K562 treated with DMSO at 1 percent for 48 hours (cell line): Measurements from ENCODE around the gene OR5J2. TPM values are rescaled to one million over a fixed set of nuclear protein-coding genes. Genes with fewer than 3 reads are reported as not detected.

Experiments used
- total RNA-seq: library from RNA; unstranded; fragments of 300-600 nt; gene quantifications from 2 replicates; pipeline ENCODE4 v1.2.3, GENCODE V29; 2022; ENCODE audit warnings: low replicate concordance; ENCODE audit errors: extremely low read depth

OR5J2 gene
- not detected in 2 replicates for total RNA-seq

DNA sequence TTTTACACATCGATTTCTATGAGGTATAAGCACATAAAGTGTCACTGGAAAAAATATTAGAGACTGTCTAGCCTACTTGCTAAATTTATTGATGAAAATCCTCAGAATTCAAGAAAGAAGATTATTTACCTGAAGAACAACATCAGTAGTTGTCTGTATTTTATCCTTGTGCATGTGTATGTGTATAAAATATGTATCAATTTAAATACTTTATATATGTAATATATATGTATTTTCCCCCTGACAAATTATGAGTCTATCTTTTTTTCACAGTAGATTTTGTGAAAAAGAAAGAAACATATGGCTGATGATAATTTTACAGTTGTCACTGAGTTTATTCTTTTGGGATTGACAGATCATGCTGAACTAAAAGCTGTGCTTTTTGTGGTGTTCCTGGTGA, at the start of gene OR5J2:
TSS of gene OR5J2 (plus strand) at position 301 of the 400 bp plus-strand sequence. CDS start at position 301, 0 bp downstream.

DNA sequence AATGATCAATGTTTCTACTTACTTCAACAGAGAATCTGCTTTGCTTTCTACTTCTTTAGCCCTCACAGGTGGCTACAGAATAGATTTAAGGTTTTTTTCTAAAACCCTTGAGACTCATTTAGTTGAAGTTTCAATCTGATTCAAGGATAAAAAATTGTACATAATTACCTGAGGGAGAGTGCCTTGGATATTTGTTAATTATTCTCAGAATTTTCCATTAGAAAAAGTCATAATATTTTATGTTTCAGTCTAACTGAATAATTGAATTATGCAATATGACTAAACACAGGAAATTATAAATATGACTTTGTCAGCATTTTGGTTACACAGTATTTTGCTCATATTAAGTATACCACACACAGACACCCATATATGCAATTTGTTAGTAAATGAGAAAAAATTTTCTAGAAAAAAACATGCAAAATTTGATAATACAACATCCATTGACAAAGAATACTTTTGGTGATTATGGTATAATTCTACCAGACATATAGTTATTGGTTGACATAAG, 36.2 kb upstream of the OR5J2 start, which contains the start of gene OR8J3:
TSS of gene OR8J3 (minus strand) at position 51 of the 511 bp plus-strand sequence. CDS start 2,483 bp downstream, outside the sequence.

GRCh38 chr11:56160217-56160616, 16.2 kb upstream of the OR5J2 start, which contains the start of gene OR8K5:
TSS of gene OR8K5 (minus strand) at chr11:56160317. CDS start at chr11:56160317, 0 bp downstream.

Other genes starting within 250 kb of the OR5J2 start
- gene OR5I1, start 240.2 kb upstream of the OR5J2 start, total RNA-seq = not detected in 2 replicates
- not detected in 2 replicates for gene OR10AG1, start 206.7 kb upstream of the OR5J2 start, total RNA-seq
- gene OR5F1, start 182.0 kb upstream of the OR5J2 start, total RNA-seq = not detected in 2 replicates
- gene OR5AS1, start 149.0 kb upstream of the OR5J2 start, total RNA-seq = not detected in 2 replicates
- gene OR8I2, start 83.3 kb upstream of the OR5J2 start, total RNA-seq = not detected in 2 replicates
- gene OR8H2, start 72.9 kb upstream of the OR5J2 start, total RNA-seq = not detected in 2 replicates
- not detected in 2 replicates for gene OR8H3, start 54.2 kb upstream of the OR5J2 start, total RNA-seq
- gene OR8J3, start 36.4 kb upstream of the OR5J2 start, total RNA-seq = not detected in 2 replicates
- not detected in 2 replicates for gene OR8K5, start 16.3 kb upstream of the OR5J2 start, total RNA-seq
- not detected in 2 replicates for gene OR5T2, start 57.6 kb downstream of the OR5J2 start, total RNA-seq
- gene OR5T3, start 75.6 kb downstream of the OR5J2 start, total RNA-seq = not detected in 2 replicates
- not detected in 2 replicates for gene OR5T1, start 97.5 kb downstream of the OR5J2 start, total RNA-seq
- not detected in 2 replicates for gene OR8H1, start 115.6 kb downstream of the OR5J2 start, total RNA-seq
- not detected in 2 replicates for gene OR8K3, start 138.5 kb downstream of the OR5J2 start, total RNA-seq
- not detected in 2 replicates for gene OR8K1, start 169.4 kb downstream of the OR5J2 start, total RNA-seq
- gene OR8J1, start 177.7 kb downstream of the OR5J2 start, total RNA-seq = not detected in 2 replicates
- not detected in 2 replicates for gene OR8U1, start 199.0 kb downstream of the OR5J2 start, total RNA-seq
- not detected in 2 replicates for gene OR5AL1, start 236.1 kb downstream of the OR5J2 start, total RNA-seq